Gastrocnemius medialis (tissue), 4 donors: ENCODE measurements around the gene RNF220. TPM values are rescaled to one million over a fixed set of nuclear protein-coding genes. Genes with fewer than 3 reads are reported as not detected.

Source experiments
- ATAC-seq, 2 donors: fragments of 150-250 bp; one replicate each; pipeline ENCODE4 v1.9.1; 2016
- DNase-seq, 2 donors: peaks; one replicate each; pipeline ENCODE4 v3.0.0-alpha.2; 2019
- H3K27ac ChIP-seq, 4 donors: fragments of 200-600 bp; sonication (generic); 1 replicate in 1 of 4; 2 replicates in 3 of 4; pipeline ENCODE4 v1.5.1; 2016 to 2018; ENCODE audit warnings: mild to moderate bottlenecking in 2 of 4, moderate library complexity in 1 of 4
- H3K27me3 ChIP-seq, 3 donors: fragments of 200-600 bp; sonication (generic) in 2 of 3; 1 replicate in 1 of 3; 2 replicates in 2 of 3; pipeline versions ENCODE4 v1.5.1 to v1.6.0; 2016 to 2019; ENCODE audit warnings: mild to moderate bottlenecking in 1 of 3, moderate library complexity in 1 of 3
- H3K36me3 ChIP-seq, 2 donors: fragments of 200-600 bp; sonication (generic) in 1 of 2; one replicate each; pipeline ENCODE4 v1.5.1; 2017 to 2018
- H3K4me1 ChIP-seq, 2 donors: fragments of 200-600 bp; sonication (generic) in 1 of 2; one replicate each; pipeline ENCODE4 v1.5.1; 2016 to 2017; ENCODE audit warnings: mild to moderate bottlenecking in 2 of 2
- H3K4me3 ChIP-seq, 4 donors: fragments of 200-600 bp; sonication (generic) in 3 of 4; 1 replicate in 1 of 4; 2 replicates in 3 of 4; pipeline ENCODE4 v1.5.1; 2016 to 2019; ENCODE audit warnings: mild to moderate bottlenecking in 2 of 4
- H3K9me3 ChIP-seq, 3 donors: fragments of 200-600 bp; sonication (generic) in 2 of 3; 1 replicate in 1 of 3; 2 replicates in 2 of 3; pipeline ENCODE4 v1.5.1; 2016 to 2019
- POLR2A ChIP-seq, 2 donors: fragments of 450-650 bp; IDR thresholded peaks; one replicate each; pipeline ENCODE4 v1.6.1; 2017; ENCODE audit warnings: antibody characterized with exemption in 2 of 2, mild to moderate bottlenecking in 2 of 2, moderate library complexity in 2 of 2
- in situ Hi-C, 4 donors: fragments of 200-750 bp; cut with MboI; loops; one replicate each; pipeline versions ENCODE4 v1.15.0 to v1.8.0; 2017; ENCODE audit warnings: low sequenced_read_pairs in 4 of 4
- intact Hi-C: fragments of 100-400 bp; cut with DNase I; formaldehyde crosslinking; loops from one replicate; pipeline ENCODE4 v1.15.1; 2023; ENCODE audit warnings: low total_unique reads
- total RNA-seq, 4 donors: library from RNA; depleted of rRNA; stranded (reverse); fragments of >200 nt; gene quantifications; one replicate each; pipeline versions ENCODE4 v1.1.0 to v1.2.3, GENCODE V29; 2016
- TF ChIP-seq, protein P1 (sequence below), 5 experiments: fragments of 450-650 bp in 3 of 5; fragments of 200-600 bp in 2 of 5; sonication (generic) in 2 of 5; IDR thresholded peaks in 4 of 5; conservative IDR thresholded peaks in 1 of 5; 1 replicate in 4 of 5; 2 replicates in 1 of 5; pipeline ENCODE4 v1.5.1; 2016 to 2019; ENCODE audit warnings: antibody characterized with exemption in 5 of 5, mild to moderate bottlenecking in 3 of 5, moderate library complexity in 3 of 5

Gene RNF220
- total RNA-seq, 4 donors from 2014 or later, result 91.2 to 172 (median 128) TPM

DNA sequence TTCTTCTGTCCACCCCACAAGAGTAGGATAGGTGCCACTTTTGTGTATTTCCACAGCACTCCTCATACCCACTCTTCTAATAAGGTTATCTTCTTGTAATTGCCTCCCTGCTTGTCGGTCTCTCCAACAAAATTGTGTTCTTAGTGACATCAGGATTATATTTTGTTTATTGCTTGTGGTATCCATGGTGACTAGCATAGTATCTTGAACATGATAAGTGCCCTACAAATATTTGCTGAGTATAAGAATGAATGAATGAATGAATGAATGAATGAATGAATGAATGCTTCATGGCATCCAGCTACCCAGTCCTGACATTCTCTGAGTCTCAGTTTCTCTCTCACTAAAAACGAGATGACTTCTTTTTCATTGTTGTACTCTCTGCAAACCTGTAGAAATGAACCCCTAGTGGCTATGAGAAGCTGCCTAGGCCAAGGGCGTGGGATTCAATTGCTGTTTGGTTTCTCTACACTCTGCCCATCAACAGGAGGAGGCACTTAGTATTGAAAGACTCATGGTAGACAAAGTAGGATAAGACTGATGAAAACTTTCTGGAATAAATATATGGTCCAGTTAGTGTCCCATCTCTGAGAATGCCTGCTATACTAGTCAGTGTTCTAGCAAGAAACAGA is 148.2 kb downstream of the RNF220 start:
- in situ Hi-C loops (no loop called here), intact Hi-C loops (no loop called here)
- H3K9me3 ChIP-seq, result no peaks in the 10 kb centered on the region
- no peak for ATAC-seq
- no peaks in the 10 kb centered on the region for H3K36me3 ChIP-seq
- no peak overlapping the region for H3K27ac ChIP-seq
- peaks cover 0 to 6% (median 2%) of the 10 kb centered on the region in 3 donors for H3K27me3 ChIP-seq
- TF ChIP-seq POLR2A (IDR thresholded peaks at IDR 0.05), result no peak
- TF ChIP-seq, protein P1, sequence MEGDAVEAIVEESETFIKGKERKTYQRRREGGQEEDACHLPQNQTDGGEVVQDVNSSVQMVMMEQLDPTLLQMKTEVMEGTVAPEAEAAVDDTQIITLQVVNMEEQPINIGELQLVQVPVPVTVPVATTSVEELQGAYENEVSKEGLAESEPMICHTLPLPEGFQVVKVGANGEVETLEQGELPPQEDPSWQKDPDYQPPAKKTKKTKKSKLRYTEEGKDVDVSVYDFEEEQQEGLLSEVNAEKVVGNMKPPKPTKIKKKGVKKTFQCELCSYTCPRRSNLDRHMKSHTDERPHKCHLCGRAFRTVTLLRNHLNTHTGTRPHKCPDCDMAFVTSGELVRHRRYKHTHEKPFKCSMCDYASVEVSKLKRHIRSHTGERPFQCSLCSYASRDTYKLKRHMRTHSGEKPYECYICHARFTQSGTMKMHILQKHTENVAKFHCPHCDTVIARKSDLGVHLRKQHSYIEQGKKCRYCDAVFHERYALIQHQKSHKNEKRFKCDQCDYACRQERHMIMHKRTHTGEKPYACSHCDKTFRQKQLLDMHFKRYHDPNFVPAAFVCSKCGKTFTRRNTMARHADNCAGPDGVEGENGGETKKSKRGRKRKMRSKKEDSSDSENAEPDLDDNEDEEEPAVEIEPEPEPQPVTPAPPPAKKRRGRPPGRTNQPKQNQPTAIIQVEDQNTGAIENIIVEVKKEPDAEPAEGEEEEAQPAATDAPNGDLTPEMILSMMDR (IDR thresholded peaks at IDR 0.05 in 4 of 5, conservative IDR thresholded peaks at IDR 0.05 in 1 of 5), result no peak
- no peak overlapping the region for H3K4me3 ChIP-seq
- no peaks in the 10 kb centered on the region for H3K4me1 ChIP-seq
- no peak for DNase-seq

DNA sequence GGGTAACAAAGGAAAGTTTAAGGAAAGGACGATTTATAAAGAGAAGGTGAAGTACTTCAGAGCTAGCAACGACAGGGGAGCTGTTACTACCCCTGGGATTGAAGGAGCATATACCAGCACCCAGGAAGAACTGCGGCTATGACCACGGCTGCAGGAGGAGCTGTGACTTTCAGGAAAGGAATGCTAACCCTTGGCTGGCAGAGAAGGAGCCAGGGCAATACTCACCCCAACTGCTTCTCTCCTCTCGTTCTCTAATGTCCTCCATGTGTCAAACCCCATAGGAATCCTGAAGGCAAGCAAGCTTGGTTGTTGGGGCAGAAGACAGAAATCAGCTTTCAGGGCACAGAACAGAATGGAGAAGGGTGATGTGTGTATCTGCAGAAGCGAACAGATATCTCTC is 148.7 kb downstream of the RNF220 start:
- DNase-seq, result no peak

DNA sequence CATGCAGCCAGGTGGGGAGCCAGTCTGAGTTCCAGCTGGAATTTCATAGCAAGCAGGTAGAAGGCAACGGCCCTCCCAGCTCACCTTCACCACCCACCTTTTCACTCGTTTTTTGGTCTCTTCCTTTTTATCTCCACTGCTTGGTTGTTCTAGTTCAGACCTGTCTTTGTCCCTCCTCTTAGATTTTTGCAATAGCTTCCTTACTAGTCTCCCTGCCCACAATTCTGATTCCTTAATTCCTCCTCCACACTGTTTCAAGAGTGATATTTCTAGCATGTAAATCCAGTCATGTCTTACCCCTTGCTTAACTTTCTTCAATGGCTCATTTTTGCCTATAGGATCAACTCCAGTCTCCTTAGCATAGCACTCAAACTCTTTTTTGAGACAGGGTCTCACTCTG is 149.7 kb downstream of the RNF220 start:
- ATAC-seq (no peak), DNase-seq (no peak)
- H3K4me3 ChIP-seq, result no peak overlapping the region
- H3K27ac ChIP-seq, result no peak overlapping the region
- no peaks in the 10 kb centered on the region for H3K36me3 ChIP-seq
- in situ Hi-C loops (no loop called here), intact Hi-C loops (no loop called here)
- TF ChIP-seq POLR2A (IDR thresholded peaks at IDR 0.05), result no peak
- TF ChIP-seq, protein P1 (IDR thresholded peaks at IDR 0.05 in 4 of 5, conservative IDR thresholded peaks at IDR 0.05 in 1 of 5), result no peak
- no peaks in the 10 kb centered on the region for H3K9me3 ChIP-seq
- H3K4me1 ChIP-seq, result no peaks in the 10 kb centered on the region
- peaks cover 0 to 12% (median 0%) of the 10 kb centered on the region in 3 donors for H3K27me3 ChIP-seq

More for the DNA sequence above, 148.7 kb downstream of the RNF220 start:
- Histone ChIP-seq H3K27ac (no peak overlapping the region), H3K4me1 (no peaks in the 10 kb centered on the region), H3K4me3 (no peak overlapping the region), H3K36me3 (no peaks in the 10 kb centered on the region), H3K9me3 (no peaks in the 10 kb centered on the region), H3K27me3 (peaks cover 0 to 6% (median 0%) of the 10 kb centered on the region in 3 donors)
- intact Hi-C loops (no loop called here), in situ Hi-C loops (no loop called here)
- no peak for TF ChIP-seq POLR2A (IDR thresholded peaks at IDR 0.05)
- TF ChIP-seq, protein P1 (IDR thresholded peaks at IDR 0.05 in 4 of 5, conservative IDR thresholded peaks at IDR 0.05 in 1 of 5), result no peak
- ATAC-seq, result no peak

DNA sequence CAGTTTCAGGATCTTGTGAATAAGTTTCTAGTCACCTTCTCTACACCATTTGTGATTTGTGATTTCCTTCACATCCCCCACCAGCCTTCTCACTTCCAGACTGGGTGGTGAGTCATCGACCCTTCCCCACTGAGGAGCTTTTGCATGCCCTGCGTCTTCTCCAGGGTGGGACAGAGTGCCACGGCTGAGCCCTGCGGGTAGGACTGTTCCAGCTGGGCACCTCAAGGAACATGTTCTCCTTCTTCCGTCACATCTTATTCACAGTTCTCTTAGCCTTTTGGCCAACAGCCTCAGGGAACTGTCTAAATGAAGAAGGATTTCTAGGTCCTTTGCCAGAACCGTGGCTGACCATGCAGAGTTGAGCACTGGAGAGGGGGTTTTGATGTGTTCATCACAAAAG is 152.7 kb downstream of the RNF220 start:
- Histone ChIP-seq H3K27me3 (peaks cover 0 to 12% (median 2%) of the 10 kb centered on the region in 3 donors), H3K36me3 (no peaks in the 10 kb centered on the region), H3K4me3 (no peak overlapping the region), H3K27ac (no peak overlapping the region), H3K4me1 (no peaks in the 10 kb centered on the region), H3K9me3 (no peaks in the 10 kb centered on the region)
- ATAC-seq, result no peak
- TF ChIP-seq, protein P1 (IDR thresholded peaks at IDR 0.05 in 4 of 5, conservative IDR thresholded peaks at IDR 0.05 in 1 of 5), result no peak
- TF ChIP-seq POLR2A (IDR thresholded peaks at IDR 0.05), result no peak
- no peak for DNase-seq
- intact Hi-C loops (no loop called here), in situ Hi-C loops (no loop called here)

DNA sequence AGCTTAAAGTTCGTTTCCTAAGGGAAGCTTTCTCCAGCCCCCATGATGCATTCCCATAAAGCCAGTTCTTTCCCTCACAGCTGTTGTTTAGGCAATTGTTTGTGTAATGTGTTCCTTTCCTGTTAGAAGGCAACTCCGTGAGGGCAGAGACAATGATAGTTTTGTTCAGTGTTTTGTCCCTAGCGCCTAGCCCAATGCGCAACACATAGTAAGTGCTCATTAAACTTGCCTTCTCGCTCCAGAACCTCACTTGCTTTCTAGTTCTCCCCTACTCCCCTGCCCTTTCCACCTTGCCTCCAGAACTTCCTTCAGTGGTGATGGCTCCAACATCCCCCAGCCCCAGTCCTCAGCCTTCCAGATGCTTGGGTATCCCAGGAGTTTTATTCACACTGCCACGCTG is 153.8 kb downstream of the RNF220 start:
- Histone ChIP-seq H3K9me3 (no peaks in the 10 kb centered on the region), H3K27me3 (peaks cover 0 to 12% (median 2%) of the 10 kb centered on the region in 3 donors), H3K4me3 (no peak overlapping the region), H3K36me3 (no peaks in the 10 kb centered on the region), H3K27ac (no peak overlapping the region), H3K4me1 (no peaks in the 10 kb centered on the region)
- TF ChIP-seq, protein P1 (IDR thresholded peaks at IDR 0.05 in 4 of 5, conservative IDR thresholded peaks at IDR 0.05 in 1 of 5), result no peak
- TF ChIP-seq POLR2A (IDR thresholded peaks at IDR 0.05), result no peak
- in situ Hi-C loops (no loop called here), intact Hi-C loops (no loop called here)
- ATAC-seq (no peak), DNase-seq (no peak)
